Measurements from ENCODE around the gene MED12L. TPM values are rescaled to one million over a fixed set of nuclear protein-coding genes. Genes with fewer than 3 reads are reported as not detected.

MED12L gene
- total RNA-seq, 1 donor from 2014 or later, result 1.3 TPM

DNA sequence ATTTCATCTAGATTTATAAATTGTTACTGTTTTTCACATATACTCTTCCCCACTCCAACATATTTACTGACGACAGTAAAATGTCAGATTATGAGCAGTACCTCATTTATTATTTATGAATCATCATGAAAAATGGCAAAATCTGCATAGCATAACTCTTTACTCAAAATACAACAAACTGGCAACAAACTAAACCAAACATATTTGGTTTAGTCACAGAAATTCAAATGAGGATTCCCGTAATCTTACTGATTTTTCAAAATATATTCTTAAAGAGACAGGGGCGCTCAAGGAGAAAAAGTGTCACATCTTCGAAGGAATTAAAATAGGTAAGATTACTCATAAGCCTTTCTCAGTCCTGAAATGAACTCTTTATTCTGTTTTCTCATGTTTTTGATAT, 234.2 kb downstream of the MED12L start:
- Histone ChIP-seq H3K4me3 (ENCODE audit: low read depth, low read length) (no peak overlapping the region), H3K27me3 (ENCODE audit: control insufficient read depth, insufficient read depth, low read length) (no peaks in the 10 kb centered on the region), H3K36me3 (ENCODE audit: control insufficient read depth, insufficient read depth, low read length) (no peaks in the 10 kb centered on the region)
- no peak for DNase-seq (ENCODE audit: low read depth)
- TF ChIP-seq, protein P1, sequence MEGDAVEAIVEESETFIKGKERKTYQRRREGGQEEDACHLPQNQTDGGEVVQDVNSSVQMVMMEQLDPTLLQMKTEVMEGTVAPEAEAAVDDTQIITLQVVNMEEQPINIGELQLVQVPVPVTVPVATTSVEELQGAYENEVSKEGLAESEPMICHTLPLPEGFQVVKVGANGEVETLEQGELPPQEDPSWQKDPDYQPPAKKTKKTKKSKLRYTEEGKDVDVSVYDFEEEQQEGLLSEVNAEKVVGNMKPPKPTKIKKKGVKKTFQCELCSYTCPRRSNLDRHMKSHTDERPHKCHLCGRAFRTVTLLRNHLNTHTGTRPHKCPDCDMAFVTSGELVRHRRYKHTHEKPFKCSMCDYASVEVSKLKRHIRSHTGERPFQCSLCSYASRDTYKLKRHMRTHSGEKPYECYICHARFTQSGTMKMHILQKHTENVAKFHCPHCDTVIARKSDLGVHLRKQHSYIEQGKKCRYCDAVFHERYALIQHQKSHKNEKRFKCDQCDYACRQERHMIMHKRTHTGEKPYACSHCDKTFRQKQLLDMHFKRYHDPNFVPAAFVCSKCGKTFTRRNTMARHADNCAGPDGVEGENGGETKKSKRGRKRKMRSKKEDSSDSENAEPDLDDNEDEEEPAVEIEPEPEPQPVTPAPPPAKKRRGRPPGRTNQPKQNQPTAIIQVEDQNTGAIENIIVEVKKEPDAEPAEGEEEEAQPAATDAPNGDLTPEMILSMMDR (IDR thresholded peaks at IDR 0.05; ENCODE audit: insufficient read depth, low read length, poor library complexity, severe bottlenecking), result no peak

DNA sequence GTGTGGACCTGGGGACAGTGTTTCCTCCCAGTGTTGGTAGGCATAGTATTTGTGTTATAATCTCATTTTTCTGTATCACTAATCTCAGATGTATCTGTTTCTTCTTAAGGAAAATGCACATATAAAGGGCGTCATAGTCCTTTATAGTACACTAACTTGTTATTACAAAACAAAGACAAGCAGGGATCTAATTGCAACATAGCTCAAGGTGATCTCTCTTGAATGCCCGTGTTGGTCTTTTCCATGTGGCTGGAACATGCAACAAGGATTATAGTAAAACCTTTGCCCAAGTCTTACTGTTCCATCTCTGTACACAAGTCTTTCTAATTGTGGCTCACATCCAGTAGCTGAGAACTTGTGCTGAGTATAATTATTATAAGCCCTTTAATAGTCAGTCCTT, 234.7 kb downstream of the MED12L start:
- DNase-seq (ENCODE audit: low read depth), result no peak
- TF ChIP-seq, protein P1 (IDR thresholded peaks at IDR 0.05; ENCODE audit: insufficient read depth, low read length, poor library complexity, severe bottlenecking), result no peak
- Histone ChIP-seq H3K36me3 (ENCODE audit: control insufficient read depth, insufficient read depth, low read length) (no peaks in the 10 kb centered on the region), H3K4me3 (ENCODE audit: low read depth, low read length) (no peak overlapping the region), H3K27me3 (ENCODE audit: control insufficient read depth, insufficient read depth, low read length) (no peaks in the 10 kb centered on the region)

DNA sequence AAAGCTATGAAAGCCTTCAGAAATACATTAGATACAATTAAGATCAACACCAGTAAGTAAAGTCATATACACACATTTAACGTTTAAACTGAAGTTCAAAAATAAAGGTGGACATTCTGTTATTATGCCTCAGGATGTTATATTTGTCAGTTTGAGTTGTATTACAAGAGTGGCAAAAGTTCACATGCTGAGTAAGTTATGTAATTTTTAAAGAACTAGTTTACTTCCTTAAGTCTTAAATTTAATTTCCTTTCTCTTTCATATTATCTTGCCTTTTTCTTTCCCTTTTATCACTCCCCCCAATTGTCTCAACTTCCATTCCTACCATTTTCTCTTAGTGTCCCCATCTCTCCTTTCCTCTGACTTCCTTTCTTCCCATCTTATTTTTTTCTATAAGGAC, 236.1 kb downstream of the MED12L start:
- Histone ChIP-seq H3K4me3 (ENCODE audit: low read depth, low read length) (no peak overlapping the region), H3K27me3 (ENCODE audit: control insufficient read depth, insufficient read depth, low read length) (no peaks in the 10 kb centered on the region), H3K36me3 (ENCODE audit: control insufficient read depth, insufficient read depth, low read length) (no peaks in the 10 kb centered on the region)
- TF ChIP-seq, protein P1 (IDR thresholded peaks at IDR 0.05; ENCODE audit: insufficient read depth, low read length, poor library complexity, severe bottlenecking), result no peak
- no peak for DNase-seq (ENCODE audit: low read depth)

DNA sequence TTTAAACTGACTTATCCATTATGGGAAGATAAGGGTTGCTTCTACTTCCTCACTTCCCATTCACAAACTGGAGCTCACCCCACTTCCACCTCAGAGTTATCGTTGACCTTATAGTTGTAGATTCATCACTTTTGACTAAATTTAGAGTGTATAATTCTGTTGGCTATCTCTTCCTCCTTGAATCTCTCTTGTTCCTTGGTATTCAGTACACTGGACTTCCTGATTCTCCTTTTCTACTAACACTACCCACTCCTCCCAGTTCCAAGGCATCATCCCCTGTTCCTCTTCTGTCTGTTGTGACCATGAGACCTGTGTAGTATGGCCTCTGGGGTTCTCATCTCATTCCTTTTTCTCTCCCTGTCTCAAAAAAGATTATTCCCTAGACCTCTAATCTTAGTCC, 237.0 kb downstream of the MED12L start:
- H3K4me3 ChIP-seq (ENCODE audit: low read depth, low read length), result no peak overlapping the region
- no peak for DNase-seq (ENCODE audit: low read depth)
- no peaks in the 10 kb centered on the region for H3K36me3 ChIP-seq (ENCODE audit: control insufficient read depth, insufficient read depth, low read length)
- TF ChIP-seq, protein P1 (IDR thresholded peaks at IDR 0.05; ENCODE audit: insufficient read depth, low read length, poor library complexity, severe bottlenecking), result no peak
- H3K27me3 ChIP-seq (ENCODE audit: control insufficient read depth, insufficient read depth, low read length), result no peaks in the 10 kb centered on the region

DNA sequence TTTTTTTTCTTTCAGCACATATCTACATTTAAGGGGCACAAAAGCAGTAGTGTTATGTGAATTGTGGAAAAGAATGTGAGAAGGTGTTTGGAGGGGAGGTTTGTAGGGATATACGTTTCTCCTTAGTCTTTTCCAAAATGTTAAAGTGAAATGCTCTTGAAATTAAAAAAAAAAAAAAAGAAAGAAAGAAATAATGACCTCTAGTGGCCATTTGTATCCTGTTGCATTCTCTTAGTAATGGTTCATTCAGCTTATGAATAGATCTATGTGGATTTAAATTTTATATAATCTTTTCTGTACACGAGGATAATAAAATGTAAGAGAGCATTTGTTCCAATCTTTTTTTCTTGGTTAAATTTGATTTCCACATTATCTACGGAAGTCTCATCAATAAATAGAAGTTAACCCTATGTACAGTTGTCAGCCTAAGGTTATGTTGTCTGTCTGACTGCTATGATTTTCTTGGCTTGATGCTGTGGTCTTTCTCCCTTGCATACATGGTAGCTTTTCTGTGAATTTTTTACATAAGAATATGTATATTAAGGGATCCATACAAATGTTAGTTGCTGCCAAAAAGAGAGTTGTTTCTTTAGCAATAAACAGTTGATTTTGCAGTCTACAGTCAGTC, 242.2 kb downstream of the MED12L start:
- no peaks in the 10 kb centered on the region for H3K27me3 ChIP-seq (ENCODE audit: control insufficient read depth, insufficient read depth, low read length)
- no peak overlapping the region for H3K4me3 ChIP-seq (ENCODE audit: low read depth, low read length)
- no peaks in the 10 kb centered on the region for H3K36me3 ChIP-seq (ENCODE audit: control insufficient read depth, insufficient read depth, low read length)
- no peak for DNase-seq (ENCODE audit: low read depth)
- TF ChIP-seq, protein P1 (IDR thresholded peaks at IDR 0.05; ENCODE audit: insufficient read depth, low read length, poor library complexity, severe bottlenecking), result peak; percentile 39

All from kidney epithelial cell (primary cell).